NOMO-1 treated with DMSO at 0.1 percent for 48 hours (cell line): Measurements from ENCODE around the gene EZR.
"Not testable (repeated sequence)": the region's sequence is repeated elsewhere in the genome, so short reads cannot be mapped to it uniquely, and the experiment has no call there.

Experiments
- DNase-seq: peaks from one replicate; lab custom pipeline; 2025; ENCODE audit not compliant: unreplicated experiment; lab: John Stamatoyannopoulos, UW

EZR gene

DNA sequence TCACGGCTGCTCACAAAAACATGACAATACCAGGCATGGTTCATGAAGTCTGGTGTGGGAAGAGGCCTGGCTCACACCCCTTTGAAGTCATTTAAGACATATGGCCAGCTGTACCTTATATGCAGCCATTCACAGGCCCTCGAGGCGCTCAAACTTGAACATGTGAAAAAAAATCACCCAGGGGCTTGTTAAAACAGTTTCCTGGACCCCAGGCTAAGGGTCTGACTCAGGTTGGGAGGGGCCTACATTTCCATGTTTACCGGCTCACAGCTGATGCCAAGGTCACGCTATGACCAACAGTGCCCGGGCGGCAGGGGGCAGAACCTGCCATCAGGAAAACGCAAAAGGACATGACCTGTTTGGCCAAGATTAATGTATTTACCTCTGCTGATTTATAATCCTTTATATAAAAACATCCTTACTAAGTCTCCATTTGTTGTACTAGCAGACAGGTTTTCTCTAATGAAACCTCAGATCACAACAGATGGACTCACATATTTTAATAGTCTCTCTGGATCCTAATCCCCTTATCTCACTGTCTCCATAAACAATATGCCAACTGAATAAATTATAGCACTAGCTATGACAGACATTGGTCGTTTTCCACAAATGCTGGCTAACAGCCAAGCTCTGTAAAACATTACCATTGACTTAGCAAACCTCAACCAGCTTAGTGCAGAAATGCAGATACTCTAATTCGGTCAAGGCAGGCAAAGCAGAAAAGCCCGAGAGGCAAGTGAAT lies 19.9 kb downstream of the EZR start:
- no peak for DNase-seq

DNA sequence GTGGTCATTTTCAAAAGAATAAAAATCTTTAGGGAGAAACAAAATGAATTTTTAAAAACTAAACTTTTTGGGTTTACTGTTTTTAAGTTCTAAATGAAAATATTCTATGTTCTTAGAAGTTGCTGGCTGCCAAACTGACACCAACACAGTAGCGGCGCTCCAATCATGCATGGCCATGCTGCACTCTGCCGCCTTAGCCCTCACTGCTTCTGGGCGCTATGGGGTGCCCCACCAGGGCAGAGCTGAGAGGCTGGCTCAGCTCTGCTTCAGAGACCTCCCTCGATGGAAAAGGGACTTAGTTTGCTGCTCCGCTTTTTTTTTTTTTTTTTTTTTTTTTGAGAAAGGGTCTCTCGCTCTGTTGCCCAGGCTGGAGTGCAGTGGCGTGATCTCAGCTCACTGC lies 20.9 kb downstream of the EZR start:
- DNase-seq = no peak

DNA sequence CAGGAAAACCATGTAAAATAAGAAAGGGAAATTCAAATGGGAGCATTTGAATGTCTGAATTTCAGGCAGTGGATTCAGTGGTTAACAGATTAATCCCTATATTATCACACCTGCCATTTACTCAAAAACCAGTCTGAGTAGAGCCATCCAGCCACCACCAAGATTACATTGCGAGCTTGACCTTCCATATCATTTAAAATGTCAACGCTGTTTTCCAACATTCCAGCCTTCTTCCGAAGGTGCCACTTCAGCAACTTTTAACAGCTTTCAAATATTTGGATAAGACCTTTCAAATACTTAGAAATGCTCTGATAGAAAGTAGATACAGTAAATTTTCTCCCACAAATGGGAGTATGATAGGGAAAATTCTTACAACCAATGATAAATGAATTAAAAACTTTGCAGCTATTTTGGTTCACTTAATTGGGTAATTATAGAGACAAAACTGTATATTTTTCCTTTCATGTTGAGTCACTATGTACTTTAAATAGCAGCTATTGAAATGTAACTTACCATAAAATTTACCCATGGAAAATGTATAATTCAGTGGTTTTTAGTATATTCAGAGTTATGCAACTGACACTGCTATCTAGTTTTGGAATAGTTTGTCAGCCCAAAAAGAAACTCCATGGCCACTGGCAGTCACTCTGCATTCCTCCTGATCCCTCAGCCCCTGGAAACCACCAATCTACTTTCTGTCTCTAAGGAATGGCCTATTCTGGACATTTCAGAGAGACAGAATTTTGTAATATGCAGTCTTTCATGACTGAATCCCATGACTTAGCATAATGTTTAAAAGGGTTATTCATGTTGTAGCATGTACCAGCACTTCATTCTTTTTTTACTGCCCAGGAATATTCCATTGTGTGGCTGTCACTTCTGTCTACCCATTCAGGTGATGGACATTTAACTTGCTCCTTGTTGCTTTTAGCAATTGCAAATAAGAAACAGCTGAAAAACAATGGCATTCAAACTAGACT lies 21.5 kb downstream of the EZR start:
- DNase-seq = peak; percentile 25

DNA sequence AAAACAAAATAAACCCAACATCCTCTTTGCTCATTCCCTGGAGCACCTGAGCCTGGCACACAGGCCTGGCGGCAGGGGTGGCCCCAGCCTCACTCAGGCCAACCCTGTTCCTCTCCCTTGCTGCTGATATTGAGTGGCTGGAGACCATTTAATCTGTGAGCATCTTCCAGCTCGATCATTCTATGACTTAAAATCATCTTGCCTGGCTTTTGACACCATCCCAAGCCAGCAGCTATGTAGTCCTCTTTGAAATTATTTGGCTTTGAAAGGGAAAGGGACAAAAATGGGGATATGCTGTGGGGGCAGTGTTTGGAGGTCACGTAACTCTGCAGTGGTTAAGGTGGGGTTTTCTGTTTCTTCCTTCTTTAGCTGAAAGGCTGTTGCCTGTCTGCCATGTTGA lies 22.8 kb downstream of the EZR start:
- DNase-seq = no peak

DNA sequence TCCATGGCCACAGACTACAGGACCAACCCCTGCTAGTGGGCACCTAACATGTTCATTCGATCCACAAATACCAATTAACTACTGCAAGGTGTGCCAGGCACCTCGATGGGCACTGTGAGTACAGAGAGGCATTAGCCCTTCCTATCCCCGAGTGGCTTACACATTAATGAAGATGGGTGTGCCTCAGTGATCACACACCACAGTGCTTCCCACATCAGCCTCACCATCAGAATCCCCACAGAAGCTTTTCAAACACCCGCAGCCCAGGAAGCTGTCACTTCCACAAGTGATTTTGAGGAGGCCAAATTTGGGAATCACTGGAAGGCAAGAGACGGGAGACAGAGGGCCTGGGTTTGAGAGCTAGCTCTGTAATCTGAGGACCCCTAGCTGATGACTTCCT lies 23.7 kb downstream of the EZR start:
- no peak for DNase-seq

DNA sequence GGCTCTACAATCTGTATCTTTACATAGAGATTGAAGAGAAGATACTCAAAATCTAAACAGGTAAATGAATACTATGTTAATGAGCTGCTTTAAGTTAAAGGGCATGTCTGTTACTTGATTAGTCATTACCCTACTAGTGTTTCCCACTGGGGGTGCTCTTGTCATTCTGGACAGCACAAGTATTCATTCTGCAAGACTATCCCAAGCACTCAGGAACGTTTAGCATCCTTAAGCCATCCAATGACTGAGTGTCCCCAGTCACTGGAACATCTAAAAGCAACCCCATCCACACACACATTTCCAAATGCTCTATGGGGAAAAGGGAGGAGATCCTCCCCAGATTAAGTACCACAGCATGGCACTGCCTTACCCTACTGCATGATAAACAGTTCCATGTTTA lies 25.7 kb downstream of the EZR start:
- DNase-seq = peak; percentile 19

DNA sequence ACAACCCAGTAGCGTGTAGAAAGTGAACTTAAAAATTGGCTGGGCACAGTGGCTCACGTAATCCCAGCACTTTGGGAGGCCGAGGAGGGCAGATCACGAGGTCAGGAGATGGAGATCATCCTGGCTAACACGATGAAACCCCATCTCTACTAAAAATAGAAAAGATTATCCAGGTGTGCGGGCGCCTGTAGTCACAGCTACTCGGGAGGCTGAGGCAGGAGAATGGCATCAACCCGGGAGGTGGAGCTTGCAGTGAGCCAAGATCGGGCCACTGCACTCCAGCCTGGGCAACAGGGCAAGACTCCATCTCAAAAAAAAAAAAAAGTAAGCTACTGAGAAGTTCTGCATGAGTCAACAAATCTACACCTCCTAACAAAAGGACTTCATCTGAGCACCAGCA lies 26.7 kb downstream of the EZR start:
- DNase-seq = not testable (repeated sequence)

DNA sequence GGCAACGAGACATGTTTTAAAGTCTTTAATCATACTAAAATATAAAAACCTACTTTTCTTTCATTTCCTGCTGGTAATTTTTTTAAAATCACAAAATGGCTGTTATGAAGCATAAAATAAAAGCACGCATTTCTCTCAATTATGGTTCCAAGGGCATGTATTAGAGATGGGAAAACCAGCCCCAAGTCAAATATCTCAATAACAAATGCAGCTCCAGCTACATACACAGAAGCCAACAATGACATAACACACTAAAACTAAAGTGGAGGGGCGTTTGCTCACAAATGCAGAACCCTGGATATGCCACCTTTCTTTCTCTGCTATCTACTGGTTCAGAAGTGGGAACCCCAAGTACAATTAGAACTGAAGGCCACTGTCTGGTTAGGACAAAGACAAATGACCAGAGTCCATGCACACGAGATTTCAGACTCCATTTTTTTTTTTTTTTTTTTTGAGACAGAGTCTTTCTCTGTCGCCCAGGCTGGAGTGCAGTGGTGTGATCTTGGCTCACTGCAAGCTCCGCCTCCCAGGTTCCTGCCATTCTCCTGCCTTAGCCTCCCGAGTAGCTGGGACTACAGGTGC lies 27.8 kb downstream of the EZR start:
- no peak for DNase-seq

DNA sequence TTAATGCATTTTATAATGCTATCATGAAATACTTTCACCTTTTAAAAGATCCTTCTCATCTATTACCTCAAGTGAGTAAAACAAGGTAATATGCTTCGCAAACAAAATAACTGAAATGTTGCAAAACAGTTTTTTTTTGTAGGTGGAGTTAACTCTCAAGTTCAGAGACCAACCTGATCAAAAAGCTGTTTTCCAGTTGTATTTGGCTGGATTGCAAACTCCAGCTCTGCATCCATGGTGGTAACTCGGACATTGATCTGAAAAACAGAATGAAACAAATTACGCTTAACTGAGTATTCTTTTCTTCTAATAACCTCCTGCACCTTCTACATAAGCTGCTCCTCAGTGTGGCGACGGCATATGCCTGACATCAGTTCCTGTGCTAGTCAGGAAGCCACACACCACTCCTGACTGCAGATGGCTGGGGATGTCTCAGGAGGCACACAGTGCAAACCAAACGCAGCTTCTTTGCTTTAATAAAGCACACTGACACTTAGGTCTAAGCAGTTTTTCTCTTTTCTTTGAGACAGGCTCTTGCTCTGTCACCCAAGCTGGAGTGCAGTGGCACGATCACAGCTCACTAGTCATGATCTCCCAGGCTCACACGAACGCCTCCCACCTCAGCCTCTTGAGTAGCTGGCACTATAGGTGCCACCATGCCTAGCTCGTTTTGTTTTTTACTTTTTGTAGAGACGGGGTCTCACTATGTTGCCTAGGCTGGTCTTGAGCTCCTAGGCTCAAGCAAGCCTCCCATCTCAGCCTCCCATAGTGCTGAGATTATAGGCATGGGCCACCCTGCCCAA lies 29.9 kb downstream of the EZR start:
- DNase-seq = no peak

DNA sequence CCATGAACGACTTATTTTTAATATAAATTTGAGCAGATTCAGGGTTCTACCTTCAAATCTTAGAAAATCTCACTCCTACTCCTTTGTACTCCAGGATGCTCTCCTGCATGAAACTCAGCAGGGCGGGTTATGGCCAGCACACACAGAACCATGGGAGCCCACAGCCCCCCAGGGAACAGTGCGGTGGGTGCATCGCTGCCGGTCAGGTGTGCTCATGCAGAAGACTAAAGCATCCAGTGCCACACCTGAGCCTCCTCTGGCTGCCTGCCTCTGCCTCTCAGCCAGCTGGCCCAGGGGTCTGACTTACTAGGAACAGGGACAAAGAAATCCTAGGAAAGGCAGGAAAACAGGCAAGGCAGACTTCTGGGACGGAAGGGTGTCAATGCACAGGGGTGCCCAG lies 31.8 kb downstream of the EZR start:
- no peak for DNase-seq

DNA sequence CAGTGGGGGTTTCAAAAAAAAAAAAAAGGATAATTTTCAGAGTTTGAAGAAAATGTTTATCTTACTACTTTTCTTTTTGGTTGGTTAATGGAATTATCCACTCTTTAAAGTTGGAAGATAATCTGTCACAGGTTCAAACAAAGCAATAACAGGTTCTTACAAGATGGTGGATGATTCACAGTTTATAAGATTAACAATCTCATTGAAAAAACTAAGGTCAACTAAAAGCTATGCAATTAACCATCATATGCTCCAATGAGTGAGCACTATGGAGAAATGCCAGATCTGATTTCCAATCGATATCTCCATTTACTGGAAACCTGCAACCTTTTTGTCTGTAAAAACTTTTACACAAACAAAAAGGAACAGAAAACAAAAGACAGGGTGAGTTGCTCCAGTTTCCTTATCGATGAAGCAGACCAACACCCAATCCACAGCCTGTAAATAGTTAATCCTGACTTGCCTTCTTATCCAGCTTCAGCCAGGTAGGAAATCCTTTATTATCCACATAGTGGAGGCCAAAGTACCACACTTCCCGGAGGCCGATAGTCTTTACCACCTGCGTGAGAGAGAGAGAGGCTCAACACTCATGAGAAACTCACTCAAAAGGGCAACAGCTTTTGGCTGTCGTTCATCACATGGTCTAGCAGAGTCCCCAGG lies 32.4 kb downstream of the EZR start:
- DNase-seq = no peak

DNA sequence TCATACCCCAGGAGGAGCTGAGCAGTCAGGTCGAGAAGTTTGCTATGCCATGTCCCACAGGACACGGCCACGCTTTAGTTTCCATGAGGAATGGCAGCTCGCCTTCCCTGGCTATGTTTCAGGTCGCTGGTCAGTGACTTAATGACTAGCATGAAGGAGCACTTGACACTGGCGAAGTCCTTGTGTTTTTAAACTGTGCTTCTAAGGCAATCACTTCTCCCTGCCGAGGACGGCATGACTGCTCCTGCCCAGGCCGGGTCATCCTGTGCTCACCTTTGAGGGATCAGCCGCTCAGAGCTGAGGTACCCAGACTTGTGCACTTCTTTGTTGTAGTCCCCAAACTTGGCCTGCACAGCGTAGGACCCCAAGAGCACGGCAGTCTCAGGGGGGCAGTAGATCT lies 34.1 kb downstream of the EZR start:
- no peak for DNase-seq

DNA sequence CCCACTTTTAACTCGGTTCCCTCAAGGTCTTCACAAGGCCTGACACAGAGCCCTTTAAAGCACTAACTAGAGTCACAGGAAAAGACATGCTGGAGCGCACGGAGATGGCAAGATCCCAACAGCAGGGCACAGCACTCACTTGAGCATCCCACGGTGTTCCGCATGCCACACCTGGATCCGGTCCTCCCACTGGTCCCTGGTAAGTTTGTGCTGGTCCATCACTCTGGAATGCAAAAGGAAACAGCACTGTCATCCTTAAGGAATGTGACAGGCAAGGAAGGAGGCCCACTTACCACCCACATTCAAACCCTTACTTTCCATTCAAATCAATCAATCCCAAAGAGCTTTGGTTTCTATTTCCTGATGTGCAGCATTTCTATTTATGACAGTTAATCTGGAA lies 34.7 kb downstream of the EZR start:
- DNase-seq = no peak

DNA sequence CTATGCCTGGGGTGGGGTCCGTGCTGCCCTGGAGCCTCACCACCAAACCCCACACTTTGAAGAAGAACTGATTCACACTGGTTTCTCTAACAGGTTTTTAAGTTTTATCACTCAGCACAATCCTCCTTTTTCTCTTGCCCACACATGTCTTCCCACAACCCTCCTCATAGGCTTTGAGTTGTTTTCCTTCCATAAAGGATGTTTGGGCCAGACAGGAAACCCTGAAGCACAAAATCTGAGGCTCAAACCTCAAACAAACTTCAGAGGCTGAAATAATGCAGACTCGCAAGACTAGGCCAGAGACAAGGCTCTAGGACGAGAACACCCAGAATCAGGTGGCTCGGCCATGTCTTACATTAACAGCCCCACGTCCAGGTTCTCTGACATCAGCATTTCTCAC lies 35.3 kb downstream of the EZR start:
- no peak for DNase-seq

DNA sequence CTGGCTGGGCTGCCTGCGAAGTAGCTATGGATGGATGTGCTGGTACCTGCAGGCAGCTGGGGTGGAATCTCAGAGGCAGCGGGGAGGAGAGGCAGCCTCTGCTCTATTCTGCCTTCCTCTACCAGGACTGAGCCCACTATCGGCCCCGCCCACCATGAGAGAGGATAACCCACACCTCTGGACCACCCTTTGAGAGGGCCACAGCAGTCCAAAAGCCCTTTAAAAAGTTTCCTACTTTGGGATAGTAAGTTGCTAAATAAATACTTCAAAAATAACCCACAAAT lies 36.1 kb downstream of the EZR start:
- DNase-seq = no peak

DNA sequence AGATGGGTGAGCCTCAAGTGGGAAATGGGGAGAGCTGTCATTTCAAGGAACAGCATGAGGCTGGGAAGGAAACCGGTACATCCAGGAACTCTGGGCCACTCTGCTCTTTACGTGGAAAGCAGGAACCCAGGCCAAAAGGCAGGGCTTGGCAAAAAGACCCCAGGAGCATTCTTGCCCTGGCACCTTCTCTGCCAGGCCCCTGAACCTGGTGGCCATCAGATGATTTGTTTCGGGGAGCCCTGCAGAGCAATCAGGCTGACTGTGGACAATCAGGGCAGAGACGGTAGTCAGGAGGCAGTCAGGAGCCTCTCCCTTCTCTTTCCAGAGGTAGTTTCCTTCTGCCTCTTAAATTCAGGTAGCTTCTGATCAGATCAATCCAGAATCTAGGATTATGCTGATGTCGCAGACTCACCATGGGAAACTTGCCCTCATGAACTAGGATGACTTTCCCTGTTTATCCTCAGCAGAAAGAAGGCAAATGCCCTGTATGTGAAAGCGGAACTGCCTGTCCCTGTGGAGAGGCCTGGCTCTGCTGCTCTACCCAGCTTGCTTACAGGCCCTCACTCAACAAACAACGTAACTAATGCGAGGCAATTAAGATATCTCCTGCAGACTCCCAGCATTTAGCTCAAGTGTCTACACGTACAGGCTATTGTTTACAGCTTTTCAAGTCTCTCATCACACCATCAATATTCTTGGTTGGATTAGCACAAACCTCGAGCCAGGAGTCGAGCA lies 36.6 kb downstream of the EZR start:
- no peak for DNase-seq

DNA sequence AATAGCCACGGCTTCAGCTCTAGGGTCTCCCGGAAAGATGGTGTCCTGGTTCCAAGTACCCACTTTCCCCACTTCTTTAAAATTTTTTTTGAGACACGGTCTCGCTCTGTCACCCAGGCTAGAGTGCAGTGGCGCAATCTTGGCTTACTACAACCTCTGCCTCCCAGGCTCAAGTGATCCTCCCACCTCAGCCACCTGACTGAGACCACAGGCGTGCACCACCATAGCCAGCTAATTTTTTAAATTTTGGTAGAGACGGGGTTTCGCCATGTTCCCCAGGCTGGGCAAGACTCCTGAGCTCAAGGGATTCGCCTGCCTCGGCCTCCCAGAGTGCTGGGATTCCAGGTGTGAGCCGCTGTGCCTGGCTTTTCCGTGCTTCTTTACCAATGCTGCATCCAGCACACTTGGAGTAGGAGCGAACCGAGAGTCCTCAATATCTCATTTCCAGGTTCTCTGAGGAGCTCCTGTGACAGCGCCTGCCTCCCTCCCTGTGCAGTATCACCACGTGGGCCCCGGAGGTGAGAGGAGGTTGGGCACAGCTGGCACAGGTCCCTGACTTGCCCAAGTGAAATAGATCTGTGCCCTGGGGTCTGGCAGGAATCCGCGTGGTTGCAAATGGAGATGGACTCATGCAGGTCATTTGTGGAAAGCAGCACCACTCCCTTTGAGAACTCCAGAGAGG lies 37.3 kb downstream of the EZR start:
- DNase-seq = no peak

DNA sequence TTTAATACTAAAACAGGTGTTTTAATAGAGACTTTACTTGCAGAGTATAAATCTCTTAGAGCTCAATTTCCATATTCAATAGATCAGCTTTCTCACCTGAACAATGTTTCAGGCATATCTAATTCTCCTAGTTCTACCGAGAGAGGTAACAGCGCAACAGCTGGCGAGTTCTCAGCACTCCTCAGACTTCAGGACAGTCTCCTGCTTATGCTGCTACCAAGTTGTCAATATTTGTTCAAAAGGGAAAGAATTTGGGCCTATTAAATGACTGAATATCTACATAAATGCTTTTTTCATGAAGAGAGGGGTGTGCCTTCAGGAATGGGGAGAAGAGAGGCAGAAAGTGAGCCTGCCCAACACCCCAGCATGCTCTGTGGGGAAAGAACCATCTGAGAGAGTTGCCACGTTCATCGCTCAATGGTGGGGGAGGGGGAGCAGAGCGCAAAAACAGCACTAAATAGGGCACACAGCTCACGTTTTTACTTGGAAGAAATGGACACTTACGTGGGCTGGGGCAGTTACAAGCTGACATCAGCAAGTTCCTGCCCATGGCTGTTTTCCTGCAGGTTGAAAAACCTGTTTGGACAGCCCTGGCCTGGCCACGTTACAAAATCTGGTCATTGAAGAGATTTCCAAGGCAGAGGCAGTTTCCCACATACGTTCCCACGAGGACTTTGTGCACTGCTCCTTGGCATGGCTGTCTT lies 38.0 kb downstream of the EZR start:
- DNase-seq = no peak
